ENCODE data around the gene HTATIP2. TPM values are rescaled to one million over a fixed set of nuclear protein-coding genes. Genes with fewer than 3 reads are reported as not detected.
"Not testable (repeated sequence)": the region's sequence is repeated elsewhere in the genome, so short reads cannot be mapped to it uniquely, and the experiment has no call there.

The HTATIP2 gene
- total RNA-seq, 1 donor from 2014 or later: 84.5 TPM

DNA sequence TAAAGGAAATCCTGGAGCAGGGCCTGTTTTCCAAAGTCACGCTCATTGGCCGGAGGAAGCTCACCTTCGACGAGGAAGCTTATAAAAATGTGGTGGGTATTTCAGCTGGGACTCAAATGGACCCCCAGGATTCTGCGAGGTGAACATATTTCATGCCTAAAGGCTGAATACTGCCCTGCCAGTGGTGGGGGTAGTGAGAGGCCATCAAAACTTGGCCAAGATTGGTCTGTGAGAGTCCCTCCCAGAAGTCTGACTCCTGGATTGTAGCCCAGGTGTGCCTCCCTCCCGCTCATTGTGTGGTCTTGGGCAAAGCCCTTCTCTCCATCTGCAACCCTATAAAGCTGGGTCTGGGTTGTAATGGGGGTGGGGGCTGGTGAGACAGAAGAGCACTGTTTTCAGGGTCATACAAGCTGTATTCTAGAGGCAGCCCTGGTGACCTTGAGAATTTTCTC is 853 bp downstream of the HTATIP2 start:
- no peak for FAIRE-seq
- H3K27me3 ChIP-seq (ENCODE audit: control insufficient read depth, insufficient read depth, low read length): no peaks in the 10 kb centered on the region
- TF ChIP-seq, protein P1, sequence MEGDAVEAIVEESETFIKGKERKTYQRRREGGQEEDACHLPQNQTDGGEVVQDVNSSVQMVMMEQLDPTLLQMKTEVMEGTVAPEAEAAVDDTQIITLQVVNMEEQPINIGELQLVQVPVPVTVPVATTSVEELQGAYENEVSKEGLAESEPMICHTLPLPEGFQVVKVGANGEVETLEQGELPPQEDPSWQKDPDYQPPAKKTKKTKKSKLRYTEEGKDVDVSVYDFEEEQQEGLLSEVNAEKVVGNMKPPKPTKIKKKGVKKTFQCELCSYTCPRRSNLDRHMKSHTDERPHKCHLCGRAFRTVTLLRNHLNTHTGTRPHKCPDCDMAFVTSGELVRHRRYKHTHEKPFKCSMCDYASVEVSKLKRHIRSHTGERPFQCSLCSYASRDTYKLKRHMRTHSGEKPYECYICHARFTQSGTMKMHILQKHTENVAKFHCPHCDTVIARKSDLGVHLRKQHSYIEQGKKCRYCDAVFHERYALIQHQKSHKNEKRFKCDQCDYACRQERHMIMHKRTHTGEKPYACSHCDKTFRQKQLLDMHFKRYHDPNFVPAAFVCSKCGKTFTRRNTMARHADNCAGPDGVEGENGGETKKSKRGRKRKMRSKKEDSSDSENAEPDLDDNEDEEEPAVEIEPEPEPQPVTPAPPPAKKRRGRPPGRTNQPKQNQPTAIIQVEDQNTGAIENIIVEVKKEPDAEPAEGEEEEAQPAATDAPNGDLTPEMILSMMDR (IDR thresholded peaks at IDR 0.05; ENCODE audit: insufficient read depth, low read length, severe bottlenecking): no peak
- H3K36me3 ChIP-seq (ENCODE audit: control insufficient read depth, insufficient read depth, low read length): no peaks in the 10 kb centered on the region
- DNase-seq (ENCODE audit: low read depth): no peak
- peak overlapping the region; percentile 58 for H3K4me3 ChIP-seq (ENCODE audit: low read depth, low read length)

- H3K4me3 ChIP-seq (ENCODE audit: low read depth, low read length); H3K27me3 ChIP-seq (ENCODE audit: control insufficient read depth, insufficient read depth, low read length); DNase-seq (ENCODE audit: low read depth); FAIRE-seq; H3K36me3 ChIP-seq (ENCODE audit: control insufficient read depth, insufficient read depth, low read length): not testable (repeated sequence)
These were observed 2.0 kb downstream of the HTATIP2 start for GRCh38 chr11:20365465-20365864.

GRCh38 chr11:20367313-20367948 is 3.9 kb downstream of the HTATIP2 start:
- H3K36me3 ChIP-seq (ENCODE audit: control insufficient read depth, insufficient read depth, low read length): no peaks in the 10 kb centered on the region
- TF ChIP-seq, protein P1 (IDR thresholded peaks at IDR 0.05; ENCODE audit: insufficient read depth, low read length, severe bottlenecking): no peak
- FAIRE-seq: no peak
- no peaks in the 10 kb centered on the region for H3K27me3 ChIP-seq (ENCODE audit: control insufficient read depth, insufficient read depth, low read length)
- no peak overlapping the region for H3K4me3 ChIP-seq (ENCODE audit: low read depth, low read length)
- DNase-seq (ENCODE audit: low read depth): peak; percentile 93

- FAIRE-seq: no peak
- peak; percentile 84 for DNase-seq (ENCODE audit: low read depth)
- Histone ChIP-seq H3K4me3 (ENCODE audit: low read depth, low read length) (no peak overlapping the region), H3K27me3 (ENCODE audit: control insufficient read depth, insufficient read depth, low read length) (no peaks in the 10 kb centered on the region), H3K36me3 (ENCODE audit: control insufficient read depth, insufficient read depth, low read length) (no peaks in the 10 kb centered on the region)
- TF ChIP-seq, protein P1 (IDR thresholded peaks at IDR 0.05; ENCODE audit: insufficient read depth, low read length, severe bottlenecking): no peak
These were observed 4.9 kb downstream of the HTATIP2 start for GRCh38 chr11:20368438-20368837.

DNA sequence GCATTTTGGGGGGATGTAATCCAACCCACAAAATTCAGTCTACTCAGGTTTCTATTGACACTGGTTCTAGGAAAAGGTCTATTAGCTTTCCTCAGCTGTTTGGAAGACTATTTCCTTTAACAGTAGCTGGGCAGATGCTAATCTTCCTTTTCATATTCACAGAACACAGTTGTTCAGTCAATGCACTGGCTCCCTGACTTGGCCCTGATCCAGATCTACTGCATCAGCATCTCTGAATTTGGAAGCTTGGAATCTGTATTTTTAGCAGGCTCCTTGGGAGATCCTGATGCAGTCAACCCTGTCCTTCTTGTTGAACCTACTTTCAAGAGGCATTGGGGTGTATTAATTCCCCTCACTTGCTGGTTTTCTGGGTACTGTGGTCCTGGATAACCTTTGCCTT is 6.3 kb downstream of the HTATIP2 start:
- H3K27me3 ChIP-seq (ENCODE audit: control insufficient read depth, insufficient read depth, low read length): no peaks in the 10 kb centered on the region
- H3K36me3 ChIP-seq (ENCODE audit: control insufficient read depth, insufficient read depth, low read length): peaks cover 1% of the 10 kb centered on the region
- TF ChIP-seq, protein P1 (IDR thresholded peaks at IDR 0.05; ENCODE audit: insufficient read depth, low read length, severe bottlenecking): no peak
- FAIRE-seq (no peak), DNase-seq (ENCODE audit: low read depth) (no peak)
- no peak overlapping the region for H3K4me3 ChIP-seq (ENCODE audit: low read depth, low read length)

- DNase-seq (ENCODE audit: low read depth) (no peak), FAIRE-seq (no peak)
- peaks cover 5% of the 10 kb centered on the region for H3K36me3 ChIP-seq (ENCODE audit: control insufficient read depth, insufficient read depth, low read length)
- TF ChIP-seq, protein P1 (IDR thresholded peaks at IDR 0.05; ENCODE audit: insufficient read depth, low read length, severe bottlenecking): no peak
- H3K4me3 ChIP-seq (ENCODE audit: low read depth, low read length): no peak overlapping the region
- no peaks in the 10 kb centered on the region for H3K27me3 ChIP-seq (ENCODE audit: control insufficient read depth, insufficient read depth, low read length)
These were observed 8.6 kb downstream of the HTATIP2 start for GRCh38 chr11:20372081-20372626.

Measured in bronchial epithelial cell (primary cell).